ENCODE data around the gene TNMD.

DNA sequence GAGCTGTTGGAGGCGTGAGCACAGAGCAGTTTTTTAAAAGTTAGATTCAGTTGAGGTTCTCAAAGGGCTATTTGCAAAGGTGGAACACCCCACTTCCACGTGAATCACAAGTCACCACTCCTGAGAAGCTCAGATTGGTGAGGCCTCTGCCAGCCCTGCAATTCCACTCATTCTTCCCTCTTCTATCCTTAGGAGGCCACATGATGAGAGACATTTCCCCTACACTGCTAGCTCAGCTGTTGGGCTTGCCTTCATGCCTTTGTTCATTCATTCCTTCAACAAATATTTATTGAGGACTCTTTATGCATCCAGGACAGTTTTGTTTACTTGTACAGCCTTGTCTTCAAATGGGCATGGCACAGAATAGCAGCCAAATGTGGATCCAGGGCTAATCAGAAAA lies 63.0 kb downstream of the TNMD start:
- TF ChIP-seq, protein P1, sequence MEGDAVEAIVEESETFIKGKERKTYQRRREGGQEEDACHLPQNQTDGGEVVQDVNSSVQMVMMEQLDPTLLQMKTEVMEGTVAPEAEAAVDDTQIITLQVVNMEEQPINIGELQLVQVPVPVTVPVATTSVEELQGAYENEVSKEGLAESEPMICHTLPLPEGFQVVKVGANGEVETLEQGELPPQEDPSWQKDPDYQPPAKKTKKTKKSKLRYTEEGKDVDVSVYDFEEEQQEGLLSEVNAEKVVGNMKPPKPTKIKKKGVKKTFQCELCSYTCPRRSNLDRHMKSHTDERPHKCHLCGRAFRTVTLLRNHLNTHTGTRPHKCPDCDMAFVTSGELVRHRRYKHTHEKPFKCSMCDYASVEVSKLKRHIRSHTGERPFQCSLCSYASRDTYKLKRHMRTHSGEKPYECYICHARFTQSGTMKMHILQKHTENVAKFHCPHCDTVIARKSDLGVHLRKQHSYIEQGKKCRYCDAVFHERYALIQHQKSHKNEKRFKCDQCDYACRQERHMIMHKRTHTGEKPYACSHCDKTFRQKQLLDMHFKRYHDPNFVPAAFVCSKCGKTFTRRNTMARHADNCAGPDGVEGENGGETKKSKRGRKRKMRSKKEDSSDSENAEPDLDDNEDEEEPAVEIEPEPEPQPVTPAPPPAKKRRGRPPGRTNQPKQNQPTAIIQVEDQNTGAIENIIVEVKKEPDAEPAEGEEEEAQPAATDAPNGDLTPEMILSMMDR (IDR thresholded peaks at IDR 0.05): no peak
- no peak for TF ChIP-seq POLR2AphosphoS5 (IDR thresholded peaks at IDR 0.05)
- no peak for TF ChIP-seq EP300 (IDR thresholded peaks at IDR 0.05; ENCODE audit: low read depth)
- no peak for TF ChIP-seq POLR2A (IDR thresholded peaks at IDR 0.05)
